MM.1S (cell line): Measurements from ENCODE around the gene AUTS2.

Experiments
- EZH2 ChIP-seq: fragments of 300-600 bp; sonication (generic); optimal IDR thresholded peaks from 2 replicates; pipeline ENCODE3; 2017; ENCODE audit warnings: low read depth, mild to moderate bottlenecking, antibody characterized with exemption, low read length, mixed read lengths
- EZH2phosphoT487 ChIP-seq: fragments of 300-600 bp; sonication (generic); IDR thresholded peaks from 2 replicates; pipeline ENCODE4 v1.6.1; 2018; ENCODE audit warnings: antibody characterized with exemption, low read length
- TF ChIP-seq, protein P1 (sequence below): fragments of 300-600 bp; sonication (generic); IDR thresholded peaks from 2 replicates; pipeline ENCODE4 v1.5.1; 2016; ENCODE audit warnings: antibody characterized with exemption, low read length, mixed read lengths

DNA sequence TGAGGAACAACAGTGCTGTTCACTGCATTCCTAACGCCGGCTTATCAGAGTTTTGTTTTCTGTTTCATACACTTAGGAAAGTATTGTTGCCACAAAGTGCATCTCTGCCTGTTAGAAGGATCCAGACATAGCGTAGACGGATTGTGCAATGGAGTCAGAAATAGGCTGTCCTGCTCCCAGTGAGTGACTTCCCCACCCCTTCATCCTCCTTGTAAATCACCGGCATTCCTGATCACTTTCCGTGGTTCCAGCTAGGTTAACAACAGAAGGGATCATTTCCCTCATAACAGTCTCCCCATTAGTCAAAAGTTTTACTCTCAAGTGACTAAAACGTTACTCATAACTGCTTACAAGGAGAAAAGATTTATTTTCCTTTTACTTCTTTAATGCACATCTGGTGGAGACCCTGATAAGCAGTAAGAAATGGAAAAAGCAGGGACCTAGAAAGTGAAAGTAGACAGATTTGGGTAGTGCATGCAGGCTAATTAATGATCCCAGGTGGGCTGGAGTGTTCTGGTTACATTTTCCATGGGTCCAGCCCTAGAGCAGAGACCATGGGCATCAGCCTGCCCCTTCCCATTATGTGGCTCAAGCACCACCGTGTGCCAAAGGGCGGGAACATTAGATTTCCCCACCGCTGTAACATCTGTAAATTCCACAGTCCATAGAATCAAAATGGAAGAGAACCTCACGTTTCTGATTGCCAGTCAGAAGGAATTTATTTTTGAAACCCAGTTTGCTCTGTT lies 1138.6 kb downstream of the AUTS2 start:
- TF ChIP-seq, protein P1, sequence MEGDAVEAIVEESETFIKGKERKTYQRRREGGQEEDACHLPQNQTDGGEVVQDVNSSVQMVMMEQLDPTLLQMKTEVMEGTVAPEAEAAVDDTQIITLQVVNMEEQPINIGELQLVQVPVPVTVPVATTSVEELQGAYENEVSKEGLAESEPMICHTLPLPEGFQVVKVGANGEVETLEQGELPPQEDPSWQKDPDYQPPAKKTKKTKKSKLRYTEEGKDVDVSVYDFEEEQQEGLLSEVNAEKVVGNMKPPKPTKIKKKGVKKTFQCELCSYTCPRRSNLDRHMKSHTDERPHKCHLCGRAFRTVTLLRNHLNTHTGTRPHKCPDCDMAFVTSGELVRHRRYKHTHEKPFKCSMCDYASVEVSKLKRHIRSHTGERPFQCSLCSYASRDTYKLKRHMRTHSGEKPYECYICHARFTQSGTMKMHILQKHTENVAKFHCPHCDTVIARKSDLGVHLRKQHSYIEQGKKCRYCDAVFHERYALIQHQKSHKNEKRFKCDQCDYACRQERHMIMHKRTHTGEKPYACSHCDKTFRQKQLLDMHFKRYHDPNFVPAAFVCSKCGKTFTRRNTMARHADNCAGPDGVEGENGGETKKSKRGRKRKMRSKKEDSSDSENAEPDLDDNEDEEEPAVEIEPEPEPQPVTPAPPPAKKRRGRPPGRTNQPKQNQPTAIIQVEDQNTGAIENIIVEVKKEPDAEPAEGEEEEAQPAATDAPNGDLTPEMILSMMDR: no peak
- TF ChIP-seq EZH2 (no peak), EZH2phosphoT487 (no peak)
